ENCODE measurements around the gene VRK1. TPM values are rescaled to one million over a fixed set of nuclear protein-coding genes. Genes with fewer than 3 reads are reported as not detected.
A peak's percentile ranks its signal among the peaks of the same experiment; 100 is the strongest.

VRK1 gene
- total RNA-seq, 1 donor from 2014 or later, result 16.1 TPM

- no peak for DNase-seq (ENCODE audit: low read depth)
Observed at GRCh38 chr14:96920820-96921219, 123.6 kb downstream of the VRK1 start.

GRCh38 chr14:96922986-96923385 is 125.8 kb downstream of the VRK1 start:
- DNase-seq (ENCODE audit: low read depth), result no peak

GRCh38 chr14:96925422-96925821 is 128.2 kb downstream of the VRK1 start:
- no peak for DNase-seq (ENCODE audit: low read depth)

- peak; percentile 3 for DNase-seq (ENCODE audit: low read depth)
Observed at GRCh38 chr14:96926001-96926400, 128.8 kb downstream of the VRK1 start.

GRCh38 chr14:96928779-96929380 is 131.7 kb downstream of the VRK1 start:
- DNase-seq (ENCODE audit: low read depth), result no peak

- DNase-seq (ENCODE audit: low read depth), result no peak
Observed at GRCh38 chr14:96929950-96930349, 132.8 kb downstream of the VRK1 start.

- no peak for DNase-seq (ENCODE audit: low read depth)
Observed at GRCh38 chr14:96930526-96930925, 133.3 kb downstream of the VRK1 start.
